ENCODE data around the gene RBSN.

GRCh38 chr3:15060029-15060428, 38.9 kb downstream of the RBSN start:
- no peak for TF ChIP-seq CTCF (IDR thresholded peaks at IDR 0.05; ENCODE audit: low read depth, low read length)
- TF ChIP-seq POLR2A (IDR thresholded peaks at IDR 0.05; ENCODE audit: extremely low read depth, insufficient read length) = no peak
- TF ChIP-seq MYC (IDR thresholded peaks at IDR 0.05; ENCODE audit: low read depth, low read length) = no peak
